OCI-LY7 (cell line): ENCODE data around the gene TMEM167A. TPM values are rescaled to one million over a fixed set of nuclear protein-coding genes. Genes with fewer than 3 reads are reported as not detected.

ENCODE experiments used
- BruUV-seq: library from RNA; stranded (reverse); fragments of 400-500 nt; replicated peaks from 2 replicates; lab custom pipeline; 2021; lab: Mats Ljungman, UMichigan
- CTCF ChIA-PET: fragments of 300-600 bp; sonication (Branson Sonifier 250); formaldehyde crosslinking; loops from one replicate; lab custom pipeline; 2022; ENCODE audit warnings: antibody characterized with exemption; ENCODE audit not compliant: unreplicated experiment; lab: Charles Lee
- POLR2A ChIA-PET: fragments of 300-600 bp; sonication (Branson Sonifier 250); formaldehyde crosslinking; loops from one replicate; lab custom pipeline; 2022; ENCODE audit warnings: antibody characterized with exemption; lab: Charles Lee
- DNase-seq: peaks from one replicate; pipeline ENCODE4 v3.0.0-alpha.2; 2015; ENCODE audit warnings: low spot score
- H2AFZ ChIP-seq: fragments of 200-600 bp; sonication (generic), shearing (Covaris generic); 2 replicates; pipeline ENCODE4 v1.6.1; 2014; ENCODE audit warnings: mild to moderate bottlenecking, antibody characterized with exemption, low read length, moderate library complexity
- H3K27ac ChIP-seq: fragments of 200-600 bp; sonication (generic); 2 replicates; pipeline ENCODE4 v1.5.1; 2014; ENCODE audit warnings: mixed run types, low read depth, mild to moderate bottlenecking, moderate library complexity, low read length, inconsistent platforms; ENCODE audit not compliant: poor library complexity, severe bottlenecking
- H3K36me3 ChIP-seq: fragments of 200-600 bp; sonication (generic); 2 replicates; pipeline ENCODE4 v1.6.1; 2014; ENCODE audit warnings: mild to moderate bottlenecking, antibody characterized with exemption, low read length, moderate library complexity, mixed read lengths; ENCODE audit not compliant: insufficient read depth
- H3K4me1 ChIP-seq: fragments of 200-600 bp; sonication (generic); 2 replicates; pipeline ENCODE4 v1.5.1; 2014; ENCODE audit warnings: mild to moderate bottlenecking, low read length; ENCODE audit not compliant: insufficient read depth, poor library complexity, severe bottlenecking
- H3K4me2 ChIP-seq: fragments of 200-600 bp; sonication (generic); 2 replicates; pipeline ENCODE4 v1.6.1; 2014; ENCODE audit warnings: mild to moderate bottlenecking, low read length
- H3K4me3 ChIP-seq: fragments of 200-600 bp; sonication (generic); 2 replicates; pipeline ENCODE4 v1.5.1; 2014; ENCODE audit warnings: mild to moderate bottlenecking, low read depth, low read length; ENCODE audit not compliant: poor library complexity, severe bottlenecking
- H3K79me2 ChIP-seq: fragments of 200-600 bp; sonication (generic); 2 replicates; pipeline ENCODE4 v1.6.1; 2016; ENCODE audit warnings: low read depth, mild to moderate bottlenecking, low read length, moderate library complexity, mixed read lengths; ENCODE audit not compliant: insufficient read depth
- H3K9me2 ChIP-seq: fragments of 200-600 bp; sonication (generic); 2 replicates; pipeline ENCODE4 v1.6.1; 2016; ENCODE audit warnings: mild to moderate bottlenecking, low read length, mixed read lengths; ENCODE audit not compliant: insufficient read depth
- H3K9me3 ChIP-seq: fragments of 200-600 bp; sonication (generic); 2 replicates; pipeline ENCODE4 v1.6.1; 2014; ENCODE audit warnings: mild to moderate bottlenecking, mixed run types, low read length, mixed read lengths
- H4K20me1 ChIP-seq: fragments of 200-600 bp; sonication (generic); 2 replicates; pipeline ENCODE4 v1.6.1; 2014; ENCODE audit warnings: mild to moderate bottlenecking, antibody characterized with exemption, low read length, moderate library complexity, mixed read lengths; ENCODE audit not compliant: insufficient read depth
- CTCF ChIP-seq: fragments of 200-600 bp; sonication (generic); conservative IDR thresholded peaks from 2 replicates; pipeline ENCODE4 v1.5.1; 2014; ENCODE audit warnings: mild to moderate bottlenecking, antibody characterized with exemption, low read length, moderate library complexity, mixed read lengths
- EZH2phosphoT487 ChIP-seq: fragments of 200-600 bp; sonication (generic); IDR thresholded peaks from 2 replicates; pipeline ENCODE4 v1.6.1; 2018; ENCODE audit warnings: low read depth, borderline replicate concordance, mild to moderate bottlenecking, mixed run types, antibody characterized with exemption, low read length, moderate library complexity, mixed read lengths
- intact Hi-C: fragments of 100-400 bp; cut with micrococcal nuclease; formaldehyde crosslinking; loops from one replicate; pipeline ENCODE4 v1.10.0; 2022; ENCODE audit not compliant: unreplicated experiment
- total RNA-seq, 2 experiments: library from RNA; depleted of rRNA in 1 of 2; stranded (reverse); fragments of >200 nt in 1 of 2; shearing (Covaris generic) in 1 of 2; gene quantifications; 2 replicates each; pipeline ENCODE4 v1.2.3, GENCODE V29; 2014 to 2022

The TMEM167A gene
- total RNA-seq, 2 experiments from 2014 or later, result 20.4 to 55.7 TPM

DNA sequence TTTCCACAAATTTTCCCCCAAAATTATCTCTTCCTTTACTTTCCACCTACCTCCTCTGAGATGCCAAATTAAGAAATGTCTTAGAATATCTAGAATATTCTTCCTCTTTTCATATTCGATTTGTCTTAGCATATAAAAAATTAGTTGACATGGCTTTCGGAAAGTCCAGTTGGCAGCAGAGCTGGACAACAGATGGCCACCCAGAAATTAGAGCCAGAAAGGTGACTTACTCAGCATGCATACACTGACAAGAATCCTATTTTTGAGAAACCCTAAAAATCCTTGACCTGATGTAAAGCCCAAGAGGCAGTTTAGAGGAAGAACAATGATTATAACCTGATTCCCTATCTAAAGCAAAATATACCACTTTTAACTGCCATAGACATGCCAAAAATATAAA lies 22.0 kb downstream of the TMEM167A start:
- H3K79me2 ChIP-seq, result no peaks in the 10 kb centered on the region
- no TSS peak for BruUV-seq
- peaks cover 65% of the 10 kb centered on the region for H3K36me3 ChIP-seq
- peaks cover 3% of the 10 kb centered on the region for H3K4me1 ChIP-seq
- H2AFZ ChIP-seq, result no peak overlapping the region
- no peaks in the 10 kb centered on the region for H3K9me2 ChIP-seq
- no peak for DNase-seq
- H3K9me3 ChIP-seq, result no peaks in the 10 kb centered on the region
- POLR2A ChIA-PET, result interaction anchor here (1.3 kb wide), 1 partner anchor 36 kb away, joined by 4 read pairs; no protein-coding TSS in a partner anchor
- H3K4me3 ChIP-seq, result no peak overlapping the region
- no peak overlapping the region for H3K27ac ChIP-seq
- no peak overlapping the region for H3K4me2 ChIP-seq
- H4K20me1 ChIP-seq, result no peaks in the 10 kb centered on the region
- no peak for TF ChIP-seq CTCF
- no peak for TF ChIP-seq EZH2phosphoT487
- intact Hi-C loops, result no loop called here
- CTCF ChIA-PET, result no interaction called here

- POLR2A ChIA-PET, result interaction anchor here (0.8 to 1.2 kb wide), 3 partner anchors 8 to 57 kb away, joined by 3 to 5 read pairs (median 3); partner anchors contain the start of genes TMEM167A and XRCC4
- Histone ChIP-seq H3K9me3 (no peaks in the 10 kb centered on the region), H4K20me1 (no peaks in the 10 kb centered on the region), H3K4me3 (no peak overlapping the region), H3K4me2 (no peak overlapping the region), H3K4me1 (no peaks in the 10 kb centered on the region), H3K36me3 (peaks cover 31% of the 10 kb centered on the region; the same call in 1 of the 2 replicates), H3K79me2 (no peaks in the 10 kb centered on the region), H3K9me2 (no peaks in the 10 kb centered on the region), H3K27ac (no peak overlapping the region), H2AFZ (no peak overlapping the region)
- no TSS peak for BruUV-seq
- DNase-seq, result no peak
- CTCF ChIA-PET, result no interaction called here
- TF ChIP-seq CTCF (no peak), EZH2phosphoT487 (no peak)
- intact Hi-C loops, result no loop called here
These were observed 26.4 kb downstream of the TMEM167A start for GRCh38 chr5:83050723-83051340.

GRCh38 chr5:83049370-83049885 lies 27.8 kb downstream of the TMEM167A start:
- POLR2A ChIA-PET, result interaction anchor here (0.5 to 1.5 kb wide), 4 partner anchors 17 to 345 kb away, joined by 3 to 4 read pairs (median 3); partner anchors contain the start of genes TMEM167A and XRCC4
- no peaks in the 10 kb centered on the region for H3K4me1 ChIP-seq
- H3K9me3 ChIP-seq, result no peaks in the 10 kb centered on the region
- CTCF ChIA-PET, result no interaction called here
- no peak for TF ChIP-seq EZH2phosphoT487
- no peak for TF ChIP-seq CTCF
- H3K79me2 ChIP-seq, result no peaks in the 10 kb centered on the region
- H3K36me3 ChIP-seq, result peaks cover 21% of the 10 kb centered on the region; the same call in 1 of the 2 replicates
- intact Hi-C loops, result no loop called here
- DNase-seq, result no peak
- H2AFZ ChIP-seq, result no peak overlapping the region
- BruUV-seq, result no TSS peak
- no peak overlapping the region for H3K4me3 ChIP-seq
- H4K20me1 ChIP-seq, result no peaks in the 10 kb centered on the region
- no peak overlapping the region for H3K4me2 ChIP-seq
- no peaks in the 10 kb centered on the region for H3K9me2 ChIP-seq
- no peak overlapping the region for H3K27ac ChIP-seq
